ENCODE data around the gene LMOD1. TPM values are rescaled to one million over a fixed set of nuclear protein-coding genes. Genes with fewer than 3 reads are reported as not detected.

Gene LMOD1
- total and polyA plus RNA-seq, 2 of the 8 experiments (the other 6 are each of a cell fraction or from before 2014, with no cell fraction given): 0.77 to 1.4 TPM

GRCh38 chr1:201903135-201903534, 43.2 kb downstream of the LMOD1 start:
- Histone ChIP-seq H3K9ac (replicated peaks in 1 of 4; ENCODE audit: extremely low read depth in 1 of 4, low read depth in 3 of 4, low read length in 3 of 4) (no peak overlapping the region), H3K4me2 (ENCODE audit: insufficient read depth in 1 of 2, low read depth in 2 of 2, low read length in 2 of 2) (no peak overlapping the region), H3K4me3 (ENCODE audit: extremely low read depth in 1 of 4, insufficient read depth in 2 of 4, low read depth in 3 of 4, low read length in 4 of 4) (no peak overlapping the region), H4K20me1 (replicated peaks in 1 of 2; ENCODE audit: control insufficient read depth in 1 of 2, insufficient read depth in 2 of 2, low read length in 2 of 2) (no peaks in the 10 kb centered on the region), H4K91ac (replicated peaks; ENCODE audit: insufficient read length, low read length) (no peak overlapping the region), H3K79me1 (ENCODE audit: low read depth, low read length) (no peaks in the 10 kb centered on the region), H3K79me2 (ENCODE audit: control insufficient read depth in 1 of 2, insufficient read depth in 2 of 2, low read length in 2 of 2) (no peaks in the 10 kb centered on the region), H3K27ac (ENCODE audit: low read depth, low read length) (no peak overlapping the region), H3K9me3 (ENCODE audit: insufficient read depth in 2 of 2, low read depth in 1 of 2, low read length in 1 of 2) (no peaks in the 10 kb centered on the region), H2AK5ac (ENCODE audit: low read depth, low read length) (no peak overlapping the region), H3K23ac (ENCODE audit: insufficient read length) (no peak overlapping the region), H4K5ac (ENCODE audit: insufficient read length, low read depth, low read length) (no peak overlapping the region), H2BK20ac (ENCODE audit: low read length) (no peak overlapping the region), H3K23me2 (ENCODE audit: low read depth, low read length) (no peaks in the 10 kb centered on the region), H3K27me3 (replicated peaks in 1 of 4; ENCODE audit: control insufficient read depth in 3 of 4, extremely low read depth in 1 of 4, insufficient read depth in 3 of 4, low read length in 3 of 4) (no peaks in the 10 kb centered on the region), H3K18ac (ENCODE audit: extremely low read depth, low read length) (no peak overlapping the region), H3K36me3 (ENCODE audit: control insufficient read depth in 2 of 4, insufficient read depth in 4 of 4, low read length in 3 of 4) (no peaks in the 10 kb centered on the region), H2AFZ (ENCODE audit: low read length) (no peak overlapping the region), H2BK5ac (ENCODE audit: low read depth, low read length) (no peak overlapping the region), H3K14ac (ENCODE audit: insufficient read length) (no peak overlapping the region), H3K4ac (replicated peaks; ENCODE audit: insufficient read length, low read depth, low read length) (no peak overlapping the region), H2BK12ac (ENCODE audit: low read depth, low read length) (no peak overlapping the region), H2BK120ac (replicated peaks; ENCODE audit: low read depth, low read length) (no peak overlapping the region), H2BK15ac (ENCODE audit: low read length) (no peak overlapping the region), H3K4me1 (replicated peaks in 1 of 4; ENCODE audit: control insufficient read depth in 3 of 4, insufficient read depth in 4 of 4, low read length in 3 of 4) (no peaks in the 10 kb centered on the region), H4K8ac (ENCODE audit: extremely low read depth, insufficient read depth, low read length) (no peak overlapping the region), H3K56ac (replicated peaks; ENCODE audit: insufficient read length, low read depth, low read length) (no peak overlapping the region)
- POLR2A ChIA-PET (ENCODE audit: partially characterized antibody): interaction anchor here (1.4 to 2.0 kb wide), 4 partner anchors 19 to 102 kb away, joined by 3 to 5 read pairs (median 4); partner anchors contain the start of gene TIMM17A
- FAIRE-seq (no peak), DNase-seq (ENCODE audit: low read depth in 1 of 2, low spot score in 2 of 2) (no peak)
- WGBS, 2 experiments (ENCODE audit: extremely low coverage in 1 of 2, insufficient coverage in 1 of 2, insufficient read length in 1 of 2, insufficient replicate concordance in 2 of 2, low coverage in 1 of 2, low lambda C conversion rate in 2 of 2, missing lambda C conversion rate in 1 of 2): 90% methylated on average over 5 of the region's 5 CpGs; no CpG with 5 or more reads in 1 of the 2 experiments
- CTCF ChIA-PET (ENCODE audit: partially characterized antibody): interaction anchor here (0.8 to 12.4 kb wide), 11 partner anchors 8 to 216 kb away, joined by 3 to 147 read pairs (median 4); partner anchors contain the start of gene LMOD1
- no peak for TF ChIP-seq BCL11A (IDR thresholded peaks at IDR 0.05; ENCODE audit: low read depth in 2 of 2, low read length in 2 of 2)
- no peak for TF ChIP-seq TCF12 (IDR thresholded peaks at IDR 0.05; ENCODE audit: low read depth, low read length)
- TF ChIP-seq ATF2 (IDR thresholded peaks at IDR 0.05; ENCODE audit: low read length): no peak
- TF ChIP-seq, protein P1, sequence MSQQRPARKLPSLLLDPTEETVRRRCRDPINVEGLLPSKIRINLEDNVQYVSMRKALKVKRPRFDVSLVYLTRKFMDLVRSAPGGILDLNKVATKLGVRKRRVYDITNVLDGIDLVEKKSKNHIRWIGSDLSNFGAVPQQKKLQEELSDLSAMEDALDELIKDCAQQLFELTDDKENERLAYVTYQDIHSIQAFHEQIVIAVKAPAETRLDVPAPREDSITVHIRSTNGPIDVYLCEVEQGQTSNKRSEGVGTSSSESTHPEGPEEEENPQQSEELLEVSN (IDR thresholded peaks at IDR 0.05): no peak
- no peak for TF ChIP-seq BRCA1 (IDR thresholded peaks at IDR 0.05; ENCODE audit: low read depth, low read length)
- no peak for TF ChIP-seq SIX5 (IDR thresholded peaks at IDR 0.05; ENCODE audit: low read depth, low read length)
